A549 treated with Mapracorat at 1 μM for 4 hours (cell line): ENCODE data around the gene LSM2. TPM values are rescaled to one million over a fixed set of nuclear protein-coding genes. Genes with fewer than 3 reads are reported as not detected.

Experiments
- total RNA-seq: library from RNA; stranded (reverse); fragments of 200-300 nt; extraction: Qiagen RNA extraction; gene quantifications from 5 replicates; pipeline ENCODE4 v1.2.3, GENCODE V29; 2022

The LSM2 gene
- 51.0 to 62.8 TPM (median 60.8 TPM) in 5 replicates for total RNA-seq

DNA sequence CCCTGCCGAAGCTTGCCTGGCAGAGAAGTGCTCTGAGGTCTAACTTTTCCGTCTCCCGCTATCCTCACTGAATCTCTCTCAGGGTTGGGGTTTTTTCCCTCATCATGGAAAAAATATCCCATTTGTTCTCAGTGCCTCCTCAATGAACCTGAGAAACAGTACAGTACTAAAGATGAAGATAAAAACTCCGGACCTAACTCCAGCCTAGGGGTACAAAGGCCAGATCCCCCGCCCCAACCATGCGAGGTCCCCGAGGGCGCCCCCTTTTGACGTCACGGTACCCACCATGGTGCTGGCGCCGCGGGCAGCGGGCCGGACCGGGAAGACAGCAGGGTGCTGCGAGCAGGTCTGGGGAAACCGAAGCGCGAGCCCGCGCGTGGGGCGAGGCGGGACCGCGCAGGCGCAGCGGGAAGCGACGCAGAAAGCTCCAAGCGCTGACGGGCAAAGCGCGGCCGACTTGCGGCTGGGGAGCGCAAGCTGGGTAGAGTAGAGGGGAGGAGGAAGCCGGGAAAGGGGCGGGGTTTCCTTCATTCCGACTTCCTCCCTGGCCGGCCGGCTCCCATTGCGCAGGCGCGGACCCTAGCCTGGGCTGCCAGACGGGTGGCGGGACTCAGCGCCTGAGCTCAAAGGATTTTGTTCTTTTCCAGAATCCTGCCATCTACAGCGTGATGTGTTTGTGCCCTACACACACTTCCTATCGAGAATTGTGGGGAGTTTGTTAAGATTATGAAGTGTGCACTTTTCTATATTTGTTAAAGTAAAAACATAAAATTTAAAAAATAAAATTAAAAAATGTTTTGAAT lies at the start of gene LSM2:
LSM2 (minus strand) TSS at position 497 of the 803 bp plus-strand sequence; CDS start at position 288, 209 bp downstream.

GRCh38 chr6:31827286-31828079 lies 20.7 kb upstream of the LSM2 start, which contains the start of gene HSPA1B:
Gene HSPA1B (plus strand): TSS chr6:31827738. CDS start chr6:31827951, 213 bp downstream.

GRCh38 chr6:31815025-31815838 lies 8.5 kb upstream of the LSM2 start, which contains the start of the genes HSPA1A and HSPA1L:
Gene HSPA1A (plus strand): TSS chr6:31815543. CDS start chr6:31815757, 214 bp downstream.
Gene HSPA1L (minus strand): TSS chr6:31815283. CDS start chr6:31811972, 3,311 bp downstream.

GRCh38 chr6:31795616-31796298 lies 11.0 kb downstream of the LSM2 start, which contains the start of gene VARS1:
Gene VARS1 (minus strand): TSS chr6:31795752. CDS start chr6:31795217, 535 bp downstream.

DNA sequence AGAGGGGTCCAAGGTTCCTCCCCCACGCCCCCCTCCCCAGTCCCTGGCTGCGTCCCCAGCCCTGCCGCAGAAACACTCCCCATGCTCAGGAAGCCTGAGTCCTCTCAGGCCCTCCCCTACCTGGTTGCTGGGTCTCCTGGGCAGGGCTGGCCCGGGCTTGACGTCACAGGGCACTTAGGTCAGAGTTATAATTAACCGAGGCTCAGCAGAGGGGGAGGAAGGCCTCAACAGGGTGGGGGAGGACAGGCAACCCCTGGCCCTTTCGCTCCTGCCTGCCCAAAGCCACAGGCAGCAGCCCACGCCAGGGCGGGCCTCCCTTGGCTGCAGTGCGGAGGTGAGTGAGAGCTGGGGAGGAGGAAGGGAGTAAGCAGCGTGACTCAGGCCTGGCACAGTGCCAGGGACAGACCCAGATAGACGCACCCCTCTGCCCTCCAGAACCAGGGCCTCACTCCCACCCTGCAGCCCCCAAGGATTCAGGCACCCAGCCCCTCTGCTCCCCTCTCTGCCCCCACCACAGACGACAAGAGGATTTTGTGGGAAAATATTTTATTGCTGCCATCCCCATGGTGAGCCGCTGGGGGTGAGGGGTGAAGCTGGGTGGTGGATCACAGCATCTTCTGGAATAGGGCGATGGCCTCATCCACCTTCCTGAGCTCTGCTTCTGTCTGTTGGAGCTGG lies 29.6 kb downstream of the LSM2 start, which contains the start of gene VWA7:
VWA7 (minus strand) TSS at position 340 of the 678 bp plus-strand sequence. CDS start 549 bp downstream, outside the sequence.

DNA sequence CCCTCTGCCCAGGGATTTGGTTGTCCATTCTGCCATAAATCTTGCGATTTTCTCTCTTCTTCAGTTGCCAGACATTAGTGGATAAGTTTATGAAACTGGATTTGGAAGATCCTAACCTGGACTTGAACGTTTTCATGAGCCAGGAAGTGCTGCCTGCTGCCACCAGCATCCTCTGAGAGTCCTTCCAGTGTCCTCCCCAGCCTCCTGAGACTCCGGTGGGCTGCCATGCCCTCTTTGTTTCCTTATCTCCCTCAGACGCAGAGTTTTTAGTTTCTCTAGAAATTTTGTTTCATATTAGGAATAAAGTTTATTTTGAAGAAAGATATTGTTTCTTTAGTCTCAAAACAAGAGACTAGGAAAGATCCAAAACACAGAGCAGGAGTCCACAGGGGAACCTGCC lies 44.4 kb downstream of the LSM2 start, which contains the start of gene SAPCD1:
SAPCD1 (plus strand) TSS at position 301 of the 400 bp plus-strand sequence. CDS start 399 bp downstream, outside the sequence.

Other genes with a start within 250 kb of the LSM2 start
- 0.10 to 0.16 TPM (median 0.12 TPM) in 3 of 5 replicates, not detected in the others for gene LTA, start 234.7 kb downstream of the LSM2 start, total RNA-seq
- 0.07 to 0.15 TPM (median 0.14 TPM) in 3 of 5 replicates, not detected in the others for gene TNF, start 231.4 kb downstream of the LSM2 start, total RNA-seq
- gene LTB, start 224.5 kb downstream of the LSM2 start, total RNA-seq, result 0.35 to 0.88 TPM (median 0.51 TPM) in 5 replicates
- 0.16 to 0.36 TPM in 2 of 5 replicates, not detected in the others for gene LST1, start 220.7 kb downstream of the LSM2 start, total RNA-seq
- not detected in 5 replicates for gene NCR3, start 214.0 kb downstream of the LSM2 start, total RNA-seq
- not detected in 5 replicates for gene AIF1, start 191.7 kb downstream of the LSM2 start, total RNA-seq
- 68.4 to 87.7 TPM (median 84.8 TPM) in 5 replicates for gene PRRC2A, start 186.3 kb downstream of the LSM2 start, total RNA-seq
- gene BAG6, start 154.3 kb downstream of the LSM2 start, total RNA-seq, result 106 to 148 TPM (median 138 TPM) in 5 replicates
- 2.8 to 3.7 TPM (median 2.9 TPM) in 5 replicates for gene APOM, start 151.1 kb downstream of the LSM2 start, total RNA-seq
- 11.1 to 12.4 TPM (median 11.6 TPM) in 5 replicates for gene C6orf47, start 146.2 kb downstream of the LSM2 start, total RNA-seq
- gene GPANK1, start 142.0 kb downstream of the LSM2 start, total RNA-seq, result 10.2 to 12.1 TPM (median 11.4 TPM) in 5 replicates
- gene CSNK2B, start 140.9 kb downstream of the LSM2 start, total RNA-seq, result 167 to 177 TPM (median 171 TPM) in 5 replicates
- gene LY6G5B, start 137.0 kb downstream of the LSM2 start, total RNA-seq, result 2.1 to 5.7 TPM (median 3.8 TPM) in 5 replicates
- gene LY6G5C, start 125.9 kb downstream of the LSM2 start, total RNA-seq, result 0.92 to 1.6 TPM (median 1.1 TPM) in 5 replicates
- 11.3 to 19.8 TPM (median 18.4 TPM) in 5 replicates for gene ABHD16A, start 103.6 kb downstream of the LSM2 start, total RNA-seq
- gene LY6G6F, start 100.1 kb downstream of the LSM2 start, total RNA-seq, result not detected in 5 replicates
- not detected in 5 replicates for gene LY6G6D, start 91.6 kb downstream of the LSM2 start, total RNA-seq
- 0.21 to 0.24 TPM (median 0.23 TPM) in 3 of 5 replicates, not detected in the others for gene LY6G6C, start 85.2 kb downstream of the LSM2 start, total RNA-seq
- gene MPIG6B, start 83.6 kb downstream of the LSM2 start, total RNA-seq, result not detected in 5 replicates
- gene DDAH2, start 77.7 kb downstream of the LSM2 start, total RNA-seq, result 28.3 to 32.5 TPM (median 31.8 TPM) in 5 replicates
- 471 to 496 TPM (median 485 TPM) in 5 replicates for gene CLIC1, start 70.4 kb downstream of the LSM2 start, total RNA-seq
- gene MSH5, start 67.0 kb downstream of the LSM2 start, total RNA-seq, result 11.8 to 15.5 TPM (median 13.1 TPM) in 5 replicates
- 2.6 to 5.2 TPM (median 4.3 TPM) in 5 replicates for gene SAPCD1, start 44.3 kb downstream of the LSM2 start, total RNA-seq
- gene VWA7, start 29.6 kb downstream of the LSM2 start, total RNA-seq, result 0.72 to 2.2 TPM (median 1.4 TPM) in 5 replicates
- gene VARS1, start 11.2 kb downstream of the LSM2 start, total RNA-seq, result 45.6 to 60.9 TPM (median 53.8 TPM) in 5 replicates
- gene HSPA1L, start 8.3 kb upstream of the LSM2 start, total RNA-seq, result 1.3 to 1.8 TPM (median 1.5 TPM) in 5 replicates
- 132 to 252 TPM (median 194 TPM) in 5 replicates for gene HSPA1A, start 8.6 kb upstream of the LSM2 start, total RNA-seq
- gene HSPA1B, start 20.8 kb upstream of the LSM2 start, total RNA-seq, result 89.4 to 177 TPM (median 151 TPM) in 5 replicates
- gene NEU1, start 55.9 kb upstream of the LSM2 start, total RNA-seq, result 21.6 to 33.6 TPM (median 26.8 TPM) in 5 replicates
- gene SLC44A4, start 72.0 kb upstream of the LSM2 start, total RNA-seq, result 0.15 TPM in 1 of 5 replicates, not detected in the others
- gene EHMT2, start 90.7 kb upstream of the LSM2 start, total RNA-seq, result 19.9 to 30.0 TPM (median 29.0 TPM) in 5 replicates
- 2.4 to 4.1 TPM (median 3.7 TPM) in 5 replicates for gene ZBTB12, start 95.1 kb upstream of the LSM2 start, total RNA-seq
- gene C2, start 120.8 kb upstream of the LSM2 start, total RNA-seq, result 0.26 to 0.46 TPM (median 0.31 TPM) in 5 replicates
- gene CFB, start 139.1 kb upstream of the LSM2 start, total RNA-seq, result 1.9 to 2.3 TPM (median 2.0 TPM) in 5 replicates
- gene NELFE, start 152.0 kb upstream of the LSM2 start, total RNA-seq, result 76.0 to 93.4 TPM (median 77.7 TPM) in 5 replicates
- 19.7 to 26.3 TPM (median 23.2 TPM) in 5 replicates for gene SKIC2, start 152.2 kb upstream of the LSM2 start, total RNA-seq
- gene DXO, start 165.2 kb upstream of the LSM2 start, total RNA-seq, result 10.3 to 13.3 TPM (median 11.0 TPM) in 5 replicates
- gene C4A, start 175.1 kb upstream of the LSM2 start, total RNA-seq, result 0.97 to 1.7 TPM (median 1.4 TPM) in 5 replicates
- 0.69 to 1.5 TPM (median 1.3 TPM) in 5 replicates for gene C4B, start 207.8 kb upstream of the LSM2 start, total RNA-seq
- not detected in 5 replicates for gene CYP21A2, start 231.4 kb upstream of the LSM2 start, total RNA-seq